Activated CD8-positive, alpha-beta T cell treated with anti-CD3 and anti-CD28 coated beads for 36 hours (primary cell): ENCODE measurements around the gene OR11G2. TPM values are rescaled to one million over a fixed set of nuclear protein-coding genes. Genes with fewer than 3 reads are reported as not detected.
"Not testable (repeated sequence)": the region's sequence is repeated elsewhere in the genome, so short reads cannot be mapped to it uniquely, and the experiment has no call there.

ENCODE experiments used
- ATAC-seq: fragments of 200-7000 bp; cut with Tn5 transposase; one replicate; pipeline ENCODE4 v1.10.0; 2021; ENCODE audit warnings: mild to moderate bottlenecking, moderate library complexity
- CTCF ChIA-PET: fragments of 350-600 bp; sonication (Branson Sonifier 250); formaldehyde crosslinking; loops from one replicate; lab custom pipeline; 2021; ENCODE audit warnings: antibody characterized with exemption; lab: Charles Lee
- POLR2A ChIA-PET: fragments of 350-600 bp; sonication (Branson Sonifier 250); formaldehyde crosslinking; loops from one replicate; lab custom pipeline; 2021; ENCODE audit warnings: antibody characterized with exemption; lab: Charles Lee
- DNase-seq: peaks from one replicate; pipeline ENCODE4 v3.0.0-alpha.2; 2020
- H3K27ac Mint-ChIP-seq: one replicate; pipeline ENCODE4 v1.8.0; 2021; ENCODE audit warnings: mild to moderate bottlenecking, mixed read lengths
- H3K27me3 Mint-ChIP-seq: one replicate; pipeline ENCODE4 v1.8.0; 2021; ENCODE audit warnings: mixed read lengths
- H3K36me3 Mint-ChIP-seq: one replicate; pipeline ENCODE4 v1.8.0; 2021; ENCODE audit warnings: low read depth, mixed read lengths
- H3K4me1 Mint-ChIP-seq: one replicate; pipeline ENCODE4 v1.8.0; 2021; ENCODE audit warnings: low read depth, mixed read lengths
- H3K4me3 Mint-ChIP-seq: one replicate; pipeline ENCODE4 v1.8.0; 2021; ENCODE audit warnings: mild to moderate bottlenecking, moderate library complexity, mixed read lengths
- H3K9me3 Mint-ChIP-seq: one replicate; pipeline ENCODE4 v1.8.0; 2021; ENCODE audit warnings: mixed read lengths
- CTCF ChIP-seq: fragments of 200-600 bp; IDR thresholded peaks from one replicate; pipeline ENCODE4 v1.8.0; 2022; ENCODE audit warnings: antibody characterized with exemption, mild to moderate bottlenecking
- intact Hi-C: fragments of 100-400 bp; cut with micrococcal nuclease; formaldehyde crosslinking; loops from one replicate; pipeline ENCODE4 v1.10.0; 2022
- total RNA-seq, 2 experiments: library from RNA; stranded (reverse); gene quantifications; one replicate each; pipeline ENCODE4 v1.2.3, GENCODE V29; 2021

The OR11G2 gene
- total RNA-seq, 2 experiments from 2014 or later, result not detected

DNA sequence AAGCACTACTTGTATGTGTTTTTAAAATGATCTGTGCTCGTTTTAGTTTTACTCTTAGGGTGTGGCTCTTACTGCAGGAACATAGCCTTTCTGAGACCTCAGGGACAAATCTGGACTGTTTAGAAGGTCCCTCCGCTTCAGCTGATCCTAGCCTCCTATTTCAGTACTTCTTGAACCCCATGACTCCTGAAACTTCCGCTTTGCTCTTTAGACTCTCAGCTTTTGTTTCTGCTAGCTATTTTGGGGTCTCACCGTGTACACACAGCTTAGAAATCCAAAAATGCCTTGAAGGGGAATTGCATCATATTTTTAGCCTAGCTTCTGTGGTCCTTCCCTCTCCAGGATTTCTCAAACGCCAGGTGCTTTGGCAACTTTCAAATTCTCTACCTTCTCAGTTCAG, 8.3 kb downstream of the OR11G2 start:
- H3K4me1 Mint-ChIP-seq, result no peaks in the 10 kb centered on the region
- DNase-seq (no peak), ATAC-seq (no peak)
- no peak overlapping the region for H3K27ac Mint-ChIP-seq
- ChIA-PET POLR2A (no interaction called here), CTCF (no interaction called here)
- H3K27me3 Mint-ChIP-seq, result peaks cover 4% of the 10 kb centered on the region
- intact Hi-C loops, result no loop called here
- no peak overlapping the region for H3K4me3 Mint-ChIP-seq
- no peaks in the 10 kb centered on the region for H3K36me3 Mint-ChIP-seq
- TF ChIP-seq CTCF, result no peak
- H3K9me3 Mint-ChIP-seq, result no peaks in the 10 kb centered on the region

GRCh38 chr14:20204721-20205120, 14.0 kb downstream of the OR11G2 start:
- ChIA-PET POLR2A (interaction anchor here (0.7 kb wide), 1 partner anchor 268 kb away, joined by 3 read pairs; no protein-coding TSS in a partner anchor), CTCF (no interaction called here)
- no peak overlapping the region for H3K4me3 Mint-ChIP-seq
- no peak overlapping the region for H3K27ac Mint-ChIP-seq
- intact Hi-C loops, result no loop called here
- no peaks in the 10 kb centered on the region for H3K9me3 Mint-ChIP-seq
- ATAC-seq (no peak), DNase-seq (no peak)
- peaks cover 6% of the 10 kb centered on the region for H3K27me3 Mint-ChIP-seq
- H3K36me3 Mint-ChIP-seq, result no peaks in the 10 kb centered on the region
- no peaks in the 10 kb centered on the region for H3K4me1 Mint-ChIP-seq
- no peak for TF ChIP-seq CTCF

- CTCF ChIA-PET, result no interaction called here
- intact Hi-C loops, result no loop called here
These were observed 18.9 kb downstream of the OR11G2 start for GRCh38 chr14:20209595-20209994.

GRCh38 chr14:20212406-20212805, 21.7 kb downstream of the OR11G2 start:
- H3K27me3 Mint-ChIP-seq, ATAC-seq, CTCF ChIA-PET, H3K4me3 Mint-ChIP-seq, H3K27ac Mint-ChIP-seq, H3K36me3 Mint-ChIP-seq, intact Hi-C loops, POLR2A ChIA-PET, H3K9me3 Mint-ChIP-seq, DNase-seq, H3K4me1 Mint-ChIP-seq: not testable (repeated sequence)

More at GRCh38 chr14:20209595-20209994, 18.9 kb downstream of the OR11G2 start:
- POLR2A ChIA-PET, result no interaction called here
- no peak for TF ChIP-seq CTCF
- Mint-ChIP-seq H3K27ac (no peak overlapping the region), H3K9me3 (no peaks in the 10 kb centered on the region), H3K27me3 (peaks cover 2% of the 10 kb centered on the region), H3K36me3 (no peaks in the 10 kb centered on the region), H3K4me1 (no peaks in the 10 kb centered on the region), H3K4me3 (no peak overlapping the region)
- DNase-seq (no peak), ATAC-seq (no peak)

- Mint-ChIP-seq H3K4me3 (no peak overlapping the region), H3K4me1 (no peaks in the 10 kb centered on the region), H3K27ac (no peak overlapping the region), H3K9me3 (no peaks in the 10 kb centered on the region), H3K36me3 (no peaks in the 10 kb centered on the region), H3K27me3 (no peaks in the 10 kb centered on the region)
- TF ChIP-seq CTCF, result no peak
- ATAC-seq (no peak), DNase-seq (no peak)
- CTCF ChIA-PET, result no interaction called here
- intact Hi-C loops, result no loop called here
- POLR2A ChIA-PET, result no interaction called here
These were observed 24.5 kb downstream of the OR11G2 start for GRCh38 chr14:20215196-20215595.

DNA sequence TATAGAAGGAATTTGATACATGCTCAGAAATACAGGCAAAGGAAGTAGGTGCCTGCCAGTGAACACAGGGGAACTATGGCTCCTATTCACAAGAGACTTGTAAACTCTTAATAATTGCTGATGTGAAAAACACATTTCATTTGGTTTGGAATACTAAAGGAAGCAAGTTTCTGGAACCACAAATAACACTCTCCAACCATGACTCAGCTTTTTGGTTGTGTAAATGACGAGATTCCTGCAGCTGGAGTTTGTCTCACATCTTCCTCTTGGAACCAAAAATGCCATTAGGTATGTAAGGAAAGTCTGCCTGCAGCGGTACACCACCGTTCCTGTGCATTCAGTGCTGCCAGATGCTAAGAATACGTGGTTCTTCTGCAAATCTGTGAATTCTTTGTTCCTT, 28.3 kb downstream of the OR11G2 start:
- ATAC-seq, result no peak
- no peaks in the 10 kb centered on the region for H3K4me1 Mint-ChIP-seq
- peaks cover 4% of the 10 kb centered on the region for H3K27me3 Mint-ChIP-seq
- no peak for TF ChIP-seq CTCF
- no peaks in the 10 kb centered on the region for H3K9me3 Mint-ChIP-seq
- no peak overlapping the region for H3K27ac Mint-ChIP-seq
- DNase-seq, result no peak
- no peak overlapping the region for H3K4me3 Mint-ChIP-seq
- no peaks in the 10 kb centered on the region for H3K36me3 Mint-ChIP-seq
- intact Hi-C loops, result no loop called here
- POLR2A ChIA-PET, result no interaction called here
- CTCF ChIA-PET, result no interaction called here
